ENCODE data around the gene COL27A1.

COL27A1 gene

GRCh38 chr9:114291064-114291474 lies 135.7 kb downstream of the COL27A1 start (continued):
- TF ChIP-seq ZNF600 (tag by site-specific recombination; IDR thresholded peaks at IDR 0.05) = no peak
- TF ChIP-seq ZNF404 (tag by site-specific recombination; IDR thresholded peaks at IDR 0.05) = no peak
- no peak for TF ChIP-seq REPIN1 (tag by site-specific recombination; IDR thresholded peaks at IDR 0.05; ENCODE audit: low read depth)
- no peak for TF ChIP-seq GLIS2 (tag by site-specific recombination; IDR thresholded peaks at IDR 0.05)
- TF ChIP-seq ZEB2 (tag by site-specific recombination; IDR thresholded peaks at IDR 0.05) = no peak
- no peak for TF ChIP-seq ZNF776 (tag by site-specific recombination; IDR thresholded peaks at IDR 0.05; ENCODE audit: borderline replicate concordance)

- H3K9me3 ChIP-seq (ENCODE audit: control insufficient read depth, insufficient read depth, low read depth, low read length) = no peaks in the 10 kb centered on the region
- CTCF ChIA-PET = interaction anchor here (0.6 to 8.5 kb wide), 25 partner anchors 10 to 610 kb away, joined by 3 to 225 read pairs (median 5); partner anchors contain the start of genes COL27A1 and KIF12
- H3K36me3 ChIP-seq (ENCODE audit: control insufficient read depth in 2 of 2, insufficient read depth in 1 of 2, low read length in 2 of 2) = peaks cover 0 to 13% of the 10 kb centered on the region in 2 experiments; a peak in 2 of 3 replicates
- TF ChIP-seq ZNF837 (tag by site-specific recombination; IDR thresholded peaks at IDR 0.05) (no peak), ZNF660 (tag by site-specific recombination; IDR thresholded peaks at IDR 0.05) (no peak), ZNF362 (tag by site-specific recombination; IDR thresholded peaks at IDR 0.05) (no peak), TSHZ1 (tag by site-specific recombination; IDR thresholded peaks at IDR 0.05; ENCODE audit: borderline replicate concordance) (no peak), ZNF18 (tag by site-specific recombination; IDR thresholded peaks at IDR 0.05) (no peak), ZNF658 (tag by site-specific recombination; IDR thresholded peaks at IDR 0.05) (no peak), ZNF335 (tag by site-specific recombination; conservative IDR thresholded peaks at IDR 0.05) (no peak), ZNF10 (tag by site-specific recombination; IDR thresholded peaks at IDR 0.05) (no peak), SP2 (tag by site-specific recombination; IDR thresholded peaks at IDR 0.05) (no peak), ZNF292 (tag by site-specific recombination; IDR thresholded peaks at IDR 0.05; ENCODE audit: borderline replicate concordance, low read depth) (no peak), ZSCAN5A (tag by site-specific recombination; IDR thresholded peaks at IDR 0.05) (no peak), ZNF48 (tag by site-specific recombination; IDR thresholded peaks at IDR 0.05) (no peak), ZBTB26 (tag by site-specific recombination; optimal IDR thresholded peaks at IDR 0.05) (no peak), HOXC10 (CRISPR knock-in tag; IDR thresholded peaks at IDR 0.05) (no peak), GLIS1 (tag by site-specific recombination; IDR thresholded peaks at IDR 0.05) (no peak), EGR2 (tag by site-specific recombination; IDR thresholded peaks at IDR 0.05; ENCODE audit: low read depth) (no peak), ZNF670 (tag by site-specific recombination; IDR thresholded peaks at IDR 0.05; ENCODE audit: low read depth) (no peak), ZNF610 (tag by site-specific recombination; IDR thresholded peaks at IDR 0.05; ENCODE audit: borderline replicate concordance) (no peak), SP3 (tag by site-specific recombination; IDR thresholded peaks at IDR 0.05) (no peak)
- H3K4me3 ChIP-seq (ENCODE audit: low read depth, low read length) = no peak overlapping the region
- POLR2A ChIA-PET = interaction anchor here (1.0 to 1.4 kb wide), 2 partner anchors 137 to 184 kb away, joined by 3 read pairs; partner anchors contain the start of gene COL27A1
- no peak overlapping the region for H3K27ac ChIP-seq (ENCODE audit: extremely low read depth, low read depth, low read length)
- H3K4me1 ChIP-seq (ENCODE audit: control insufficient read depth, insufficient read depth, low read length) = no peaks in the 10 kb centered on the region
Observed at GRCh38 chr9:114291886-114292590, 136.7 kb downstream of the COL27A1 start.

Data from HEK293 (cell line).